H54 (cell line): ENCODE measurements around the gene NDST1.

Experiments used
- DNase-seq: peaks from one replicate; pipeline ENCODE4 v3.0.0; 2011; ENCODE audit warnings: low spot score, mixed read lengths; ENCODE audit not compliant: insufficient read length
- FAIRE-seq: peaks from 3 replicates; lab custom pipeline; 2011; peaks lifted over from hg19 to GRCh38; lab: Jason Lieb, UNC
- POLR2A ChIP-seq: IDR thresholded peaks from 2 replicates; pipeline ENCODE4 v1.6.1; 2011; ENCODE audit warnings: low read depth, mild to moderate bottlenecking, low read length

Gene NDST1

GRCh38 chr5:150575745-150576448 lies 68.0 kb downstream of the NDST1 start:
- no peak for TF ChIP-seq POLR2A
- DNase-seq: no peak
- FAIRE-seq: no peak

GRCh38 chr5:150576449-150576949 lies 68.6 kb downstream of the NDST1 start:
- no peak for TF ChIP-seq POLR2A
- no peak for DNase-seq
- no peak for FAIRE-seq

GRCh38 chr5:150577378-150578139 lies 69.6 kb downstream of the NDST1 start:
- TF ChIP-seq POLR2A: no peak
- DNase-seq: no peak
- no peak for FAIRE-seq

- FAIRE-seq: no peak
- TF ChIP-seq POLR2A: no peak
- DNase-seq: no peak
Measured at GRCh38 chr5:150578781-150579461, 71.0 kb downstream of the NDST1 start.

GRCh38 chr5:150579462-150580400 lies 71.8 kb downstream of the NDST1 start:
- no peak for DNase-seq
- TF ChIP-seq POLR2A: no peak
- no peak for FAIRE-seq

- no peak for FAIRE-seq
- TF ChIP-seq POLR2A: no peak
Measured at GRCh38 chr5:150580917-150581316, 73.0 kb downstream of the NDST1 start.

GRCh38 chr5:150582241-150583109 lies 74.5 kb downstream of the NDST1 start:
- DNase-seq: no peak
- no peak for TF ChIP-seq POLR2A
- FAIRE-seq: no peak

More at GRCh38 chr5:150580917-150581316, 73.0 kb downstream of the NDST1 start:
- DNase-seq: no peak

- DNase-seq: no peak
- no peak for TF ChIP-seq POLR2A
- no peak for FAIRE-seq
Measured at GRCh38 chr5:150583541-150584225, 75.8 kb downstream of the NDST1 start.

GRCh38 chr5:150584556-150585335 lies 76.8 kb downstream of the NDST1 start:
- FAIRE-seq (no peak), DNase-seq (no peak)
- no peak for TF ChIP-seq POLR2A

- FAIRE-seq: no peak
Measured at GRCh38 chr5:150585781-150586341, 77.9 kb downstream of the NDST1 start.

GRCh38 chr5:150587016-150587415 lies 79.1 kb downstream of the NDST1 start:
- no peak for DNase-seq
- no peak for TF ChIP-seq POLR2A
- no peak for FAIRE-seq

More at GRCh38 chr5:150585781-150586341, 77.9 kb downstream of the NDST1 start:
- DNase-seq: no peak
- TF ChIP-seq POLR2A: no peak
